ENCODE measurements around the gene METTL9. TPM values are rescaled to one million over a fixed set of nuclear protein-coding genes. Genes with fewer than 3 reads are reported as not detected.

METTL9 gene
- total and polyA plus RNA-seq, 9 of the 15 experiments (the other 6 are each of a cell fraction or from before 2014, with no cell fraction given), result 12.2 to 107 (median 79.1) TPM

DNA sequence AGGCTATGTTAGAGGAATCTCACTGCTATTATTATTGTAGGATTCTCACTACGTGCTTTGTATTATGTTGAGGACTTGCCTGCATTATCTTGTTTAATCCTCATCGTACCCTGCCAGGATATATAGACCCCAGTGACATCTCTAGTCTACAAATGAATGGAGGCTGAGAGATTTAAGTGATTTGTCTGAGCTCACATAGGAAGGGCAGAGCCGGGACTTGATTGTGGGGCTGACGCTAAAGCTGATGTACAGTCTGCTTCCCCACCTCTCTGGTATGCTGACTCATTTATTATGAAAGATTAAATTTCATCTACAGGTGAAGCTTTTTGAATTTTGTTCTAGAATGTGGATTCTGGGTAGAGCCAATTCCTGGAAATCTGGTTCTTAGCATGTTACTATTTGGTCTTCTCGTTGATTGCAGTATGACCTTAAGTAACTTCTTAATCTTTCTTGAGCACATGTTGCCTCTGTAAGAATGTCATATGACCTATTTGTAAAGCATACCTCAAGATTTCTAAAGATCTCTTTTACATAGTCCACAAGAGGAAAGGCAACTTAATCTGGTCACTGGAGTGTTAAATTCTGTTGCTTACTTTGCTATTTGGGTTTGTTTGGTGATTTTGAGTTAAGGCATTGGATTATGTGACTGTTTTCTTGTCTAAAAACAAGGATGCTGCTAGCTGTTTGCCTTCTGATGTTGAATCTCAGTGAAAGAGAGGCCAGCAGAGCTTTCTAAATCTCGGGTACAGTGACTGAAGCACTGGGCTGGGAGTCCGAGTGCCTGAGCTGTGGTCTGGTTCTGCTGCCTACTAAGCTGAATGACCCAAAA, 12.4 kb downstream of the METTL9 start (continued):
- TF ChIP-seq HLTF (IDR thresholded peaks at IDR 0.05), result no peak
- TF ChIP-seq MTF1 (CRISPR knock-in tag; IDR thresholded peaks at IDR 0.05; ENCODE audit: borderline replicate concordance), result no peak
- no peak for TF ChIP-seq CBX5 (IDR thresholded peaks at IDR 0.05; ENCODE audit: borderline replicate concordance, low read depth)
- no peak for TF ChIP-seq ZNF143 (CRISPR knock-in tag; IDR thresholded peaks at IDR 0.05)
- no peak for TF ChIP-seq GABPA (tag; conservative IDR thresholded peaks at IDR 0.05; ENCODE audit: low read depth)
- peak; percentile 67 for TF ChIP-seq RBBP5 (IDR thresholded peaks at IDR 0.05; ENCODE audit: borderline replicate concordance, insufficient read depth, low read length, poor library complexity, severe bottlenecking)
- TF ChIP-seq, protein P1, sequence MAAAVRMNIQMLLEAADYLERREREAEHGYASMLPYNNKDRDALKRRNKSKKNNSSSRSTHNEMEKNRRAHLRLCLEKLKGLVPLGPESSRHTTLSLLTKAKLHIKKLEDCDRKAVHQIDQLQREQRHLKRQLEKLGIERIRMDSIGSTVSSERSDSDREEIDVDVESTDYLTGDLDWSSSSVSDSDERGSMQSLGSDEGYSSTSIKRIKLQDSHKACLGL (CRISPR knock-in tag; IDR thresholded peaks at IDR 0.05; ENCODE audit: borderline replicate concordance, poor library complexity, severe bottlenecking), result no peak
- TF ChIP-seq ASH1L (IDR thresholded peaks at IDR 0.05; ENCODE audit: borderline replicate concordance, low read depth, partially characterized antibody), result no peak
- peak; percentile 26; the same call in 1 of the 2 replicates for TF ChIP-seq ESRRA (IDR thresholded peaks at IDR 0.05; ENCODE audit: borderline replicate concordance, low read depth)
- TF ChIP-seq, protein P2, sequence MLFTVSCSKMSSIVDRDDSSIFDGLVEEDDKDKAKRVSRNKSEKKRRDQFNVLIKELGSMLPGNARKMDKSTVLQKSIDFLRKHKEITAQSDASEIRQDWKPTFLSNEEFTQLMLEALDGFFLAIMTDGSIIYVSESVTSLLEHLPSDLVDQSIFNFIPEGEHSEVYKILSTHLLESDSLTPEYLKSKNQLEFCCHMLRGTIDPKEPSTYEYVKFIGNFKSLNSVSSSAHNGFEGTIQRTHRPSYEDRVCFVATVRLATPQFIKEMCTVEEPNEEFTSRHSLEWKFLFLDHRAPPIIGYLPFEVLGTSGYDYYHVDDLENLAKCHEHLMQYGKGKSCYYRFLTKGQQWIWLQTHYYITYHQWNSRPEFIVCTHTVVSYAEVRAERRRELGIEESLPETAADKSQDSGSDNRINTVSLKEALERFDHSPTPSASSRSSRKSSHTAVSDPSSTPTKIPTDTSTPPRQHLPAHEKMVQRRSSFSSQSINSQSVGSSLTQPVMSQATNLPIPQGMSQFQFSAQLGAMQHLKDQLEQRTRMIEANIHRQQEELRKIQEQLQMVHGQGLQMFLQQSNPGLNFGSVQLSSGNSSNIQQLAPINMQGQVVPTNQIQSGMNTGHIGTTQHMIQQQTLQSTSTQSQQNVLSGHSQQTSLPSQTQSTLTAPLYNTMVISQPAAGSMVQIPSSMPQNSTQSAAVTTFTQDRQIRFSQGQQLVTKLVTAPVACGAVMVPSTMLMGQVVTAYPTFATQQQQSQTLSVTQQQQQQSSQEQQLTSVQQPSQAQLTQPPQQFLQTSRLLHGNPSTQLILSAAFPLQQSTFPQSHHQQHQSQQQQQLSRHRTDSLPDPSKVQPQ (CRISPR knock-in tag; IDR thresholded peaks at IDR 0.05; ENCODE audit: borderline replicate concordance), result no peak
- TF ChIP-seq ZNF347 (CRISPR knock-in tag; IDR thresholded peaks at IDR 0.05; ENCODE audit: low read depth), result no peak
- peak; percentile 91 for TF ChIP-seq C11orf30 (IDR thresholded peaks at IDR 0.05; ENCODE audit: low read depth)
- no peak for TF ChIP-seq ZZZ3 (IDR thresholded peaks at IDR 0.05)
- TF ChIP-seq STAT5B (CRISPR knock-in tag; IDR thresholded peaks at IDR 0.05), result no peak
- TF ChIP-seq RFX5 (IDR thresholded peaks at IDR 0.05; ENCODE audit: low read depth, low read length), result no peak
- peak; percentile 67; the same call in 1 of the 2 replicates for TF ChIP-seq FOXJ2 (tag; IDR thresholded peaks at IDR 0.05)
- TF ChIP-seq SMARCA5 (IDR thresholded peaks at IDR 0.05), result no peak
- TF ChIP-seq ZNF384 (IDR thresholded peaks at IDR 0.05; ENCODE audit: low read depth, low read length), result no peak
- no peak for TF ChIP-seq ZBTB17 (CRISPR knock-in tag; IDR thresholded peaks at IDR 0.05)
- TF ChIP-seq, protein P3, sequence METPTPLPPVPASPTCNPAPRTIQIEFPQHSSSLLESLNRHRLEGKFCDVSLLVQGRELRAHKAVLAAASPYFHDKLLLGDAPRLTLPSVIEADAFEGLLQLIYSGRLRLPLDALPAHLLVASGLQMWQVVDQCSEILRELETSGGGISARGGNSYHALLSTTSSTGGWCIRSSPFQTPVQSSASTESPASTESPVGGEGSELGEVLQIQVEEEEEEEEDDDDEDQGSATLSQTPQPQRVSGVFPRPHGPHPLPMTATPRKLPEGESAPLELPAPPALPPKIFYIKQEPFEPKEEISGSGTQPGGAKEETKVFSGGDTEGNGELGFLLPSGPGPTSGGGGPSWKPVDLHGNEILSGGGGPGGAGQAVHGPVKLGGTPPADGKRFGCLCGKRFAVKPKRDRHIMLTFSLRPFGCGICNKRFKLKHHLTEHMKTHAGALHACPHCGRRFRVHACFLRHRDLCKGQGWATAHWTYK (CRISPR knock-in tag; IDR thresholded peaks at IDR 0.05), result no peak

Measured in K562 (cell line).